Frontal cortex (tissue), 4 donors: Measurements from ENCODE around the gene YIPF5. TPM values are rescaled to one million over a fixed set of nuclear protein-coding genes. Genes with fewer than 3 reads are reported as not detected.

Experiments used
- DNase-seq, 2 donors: peaks; one replicate each; pipeline ENCODE4 v3.0.0; 2012; ENCODE audit warnings: low spot score in 2 of 2
- FAIRE-seq: peaks from 2 replicates; lab custom pipeline; 2012; peaks lifted over from hg19 to GRCh38; lab: Jason Lieb, UNC
- total RNA-seq: library from RNA; depleted of rRNA; stranded (reverse); fragments of >200 nt; gene quantifications from one replicate; pipeline ENCODE4 v1.2.3, GENCODE V29; 2014
- donor health status: control.
- donor health status: control.
- donor health status: control.

Gene YIPF5
- total RNA-seq, 1 donor from 2014 or later = 78.3 TPM

DNA sequence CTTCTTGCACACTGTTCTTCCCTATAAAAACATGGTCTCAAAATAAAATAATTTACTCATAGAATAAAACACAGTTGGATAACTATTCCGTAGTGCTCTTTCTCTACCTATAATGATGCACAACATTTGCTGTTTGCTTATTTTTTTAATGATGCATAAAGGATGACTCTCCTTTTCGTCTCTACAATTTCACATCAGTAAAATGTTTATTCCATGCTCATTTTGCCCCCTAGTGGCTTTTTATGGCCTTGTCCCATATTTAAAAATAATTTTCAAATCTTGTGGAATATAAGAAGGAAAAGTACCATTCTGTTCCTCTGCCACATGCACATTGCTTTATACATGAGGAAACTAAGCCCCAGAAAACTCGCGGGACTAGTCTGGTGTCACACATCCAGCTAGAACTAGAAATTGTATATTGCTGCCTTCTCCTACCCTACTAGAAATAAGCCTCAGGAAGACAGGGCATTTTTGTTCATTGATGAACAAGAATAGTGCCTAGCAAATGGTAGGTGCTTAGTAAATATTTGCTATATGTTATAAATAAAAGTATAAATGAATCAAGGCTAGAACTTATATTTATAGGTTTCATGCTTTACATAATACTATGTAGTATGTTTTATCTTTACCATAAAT, 12.9 kb upstream of the YIPF5 start:
- DNase-seq (peak in 1 of 2 donors; percentile 26), FAIRE-seq (peak; percentile 55)

DNA sequence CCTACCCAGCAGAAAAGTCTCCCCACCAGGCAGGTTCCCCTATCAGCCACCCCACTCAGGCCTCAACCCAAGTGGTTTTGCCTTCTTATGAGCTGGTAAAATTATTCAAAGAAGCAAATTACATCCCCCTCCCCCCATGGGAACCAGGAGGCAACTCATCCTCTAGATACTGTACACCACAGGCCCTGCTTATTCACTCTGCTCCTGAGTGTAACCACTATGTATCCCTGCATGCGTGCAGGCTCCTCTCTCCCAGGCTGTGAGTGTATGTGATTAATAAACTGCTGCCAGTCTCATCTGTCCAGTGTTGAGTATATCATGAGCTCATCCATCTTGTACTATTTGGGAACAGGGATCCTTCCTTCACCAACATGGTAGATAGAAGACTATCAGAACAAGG, 8.8 kb upstream of the YIPF5 start:
- no peak for FAIRE-seq

GRCh38 chr5:144177548-144177947, 7.1 kb upstream of the YIPF5 start:
- DNase-seq = no peak
- FAIRE-seq = no peak

More for the DNA sequence above, 8.8 kb upstream of the YIPF5 start:
- no peak for DNase-seq

GRCh38 chr5:144173766-144174165, 3.3 kb upstream of the YIPF5 start:
- FAIRE-seq (no peak), DNase-seq (no peak)

GRCh38 chr5:144169904-144170275, 569 bp downstream of the YIPF5 start:
- FAIRE-seq (no peak), DNase-seq (no peak)

GRCh38 chr5:144167998-144168397, 2.5 kb downstream of the YIPF5 start:
- DNase-seq = no peak
- FAIRE-seq = no peak

DNA sequence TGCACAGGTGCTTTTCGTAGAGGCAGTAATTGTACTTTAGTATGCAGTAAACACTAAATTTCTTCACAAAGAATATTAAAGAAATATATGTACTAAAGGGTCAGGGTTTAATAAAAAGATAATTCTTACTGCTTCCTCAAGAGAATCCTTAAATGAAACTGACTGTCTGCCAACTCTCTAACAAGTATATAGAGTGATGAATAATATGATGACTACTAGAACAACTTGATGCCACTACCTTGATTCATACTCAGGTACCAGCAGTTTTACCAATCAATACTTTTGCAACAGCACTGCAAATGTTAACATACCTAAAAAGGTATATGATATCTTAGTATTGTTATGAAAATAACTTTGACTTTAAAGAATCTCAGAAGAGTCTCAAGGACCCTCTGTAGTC, 3.8 kb downstream of the YIPF5 start:
- DNase-seq (no peak), FAIRE-seq (no peak)

- FAIRE-seq = no peak
Measured at GRCh38 chr5:144162686-144163085, 7.8 kb downstream of the YIPF5 start.

DNA sequence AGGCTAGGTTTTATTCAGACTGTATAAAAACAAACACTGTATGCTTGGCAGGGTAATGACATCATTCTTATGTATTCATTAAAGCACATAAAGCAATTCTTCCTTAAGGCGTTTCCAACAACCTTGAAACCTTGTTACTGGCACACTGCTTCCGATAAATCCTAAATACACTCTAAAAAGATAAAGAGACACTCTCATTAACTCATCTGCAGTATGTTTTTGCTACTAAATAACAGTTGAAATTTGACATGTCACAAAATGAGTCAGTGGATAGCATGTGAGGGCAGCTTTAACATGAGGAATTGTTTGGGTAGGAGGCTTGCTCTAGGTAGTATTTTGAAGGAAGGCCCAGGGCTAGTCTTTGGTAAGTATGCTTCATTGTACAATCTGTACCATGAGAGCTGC, 13.7 kb downstream of the YIPF5 start:
- no peak for FAIRE-seq
- DNase-seq = no peak

More at GRCh38 chr5:144162686-144163085, 7.8 kb downstream of the YIPF5 start:
- no peak for DNase-seq

DNA sequence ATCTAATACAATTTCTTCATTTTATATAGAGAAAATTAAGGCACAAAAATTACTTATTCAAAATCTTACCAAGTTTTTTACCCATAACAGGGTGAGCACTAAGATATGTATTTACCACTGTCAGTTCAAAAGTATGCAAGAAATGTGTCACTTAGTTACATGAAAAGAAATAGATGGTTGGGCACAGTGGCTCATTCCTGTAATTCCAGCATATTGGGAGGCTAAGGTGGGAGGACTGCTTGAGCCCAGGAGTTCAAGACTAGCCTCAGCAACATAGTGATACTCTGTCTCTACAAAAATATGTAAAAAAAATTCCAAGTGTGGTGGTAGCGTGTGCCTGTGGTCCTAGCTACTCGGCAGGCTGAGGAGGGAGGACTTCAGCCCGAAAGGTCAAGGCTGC, 19.4 kb downstream of the YIPF5 start:
- no peak for DNase-seq
- FAIRE-seq = no peak

GRCh38 chr5:144144956-144145751, 25.3 kb downstream of the YIPF5 start:
- no peak for FAIRE-seq
- no peak for DNase-seq

- no peak for FAIRE-seq
- DNase-seq = no peak
Measured at GRCh38 chr5:144143625-144144024, 26.8 kb downstream of the YIPF5 start.

DNA sequence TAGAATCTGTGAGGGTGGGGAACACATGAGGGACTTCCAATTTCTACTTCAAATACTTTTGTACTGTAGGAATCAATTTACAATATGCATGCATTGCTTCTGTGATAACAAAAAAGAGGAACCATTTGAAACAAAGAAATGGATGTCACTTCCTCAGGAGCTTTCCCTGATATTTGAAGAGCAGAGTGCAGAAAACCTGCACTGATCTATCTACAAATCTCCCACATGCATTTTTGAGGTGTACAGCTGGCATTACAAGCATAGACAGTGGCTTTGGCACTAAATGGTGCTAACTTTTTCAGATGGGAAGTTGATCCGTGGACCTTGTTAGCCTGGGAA, 27.7 kb downstream of the YIPF5 start:
- DNase-seq (no peak), FAIRE-seq (no peak)

GRCh38 chr5:144142139-144142823, 28.2 kb downstream of the YIPF5 start:
- no peak for FAIRE-seq

GRCh38 chr5:144141585-144141984, 28.9 kb downstream of the YIPF5 start:
- no peak for FAIRE-seq
- DNase-seq = no peak

More at GRCh38 chr5:144142139-144142823, 28.2 kb downstream of the YIPF5 start:
- peak in 1 of 2 donors; percentile 13 for DNase-seq

- DNase-seq (no peak), FAIRE-seq (no peak)
Measured at GRCh38 chr5:144139586-144139985, 30.9 kb downstream of the YIPF5 start.

DNA sequence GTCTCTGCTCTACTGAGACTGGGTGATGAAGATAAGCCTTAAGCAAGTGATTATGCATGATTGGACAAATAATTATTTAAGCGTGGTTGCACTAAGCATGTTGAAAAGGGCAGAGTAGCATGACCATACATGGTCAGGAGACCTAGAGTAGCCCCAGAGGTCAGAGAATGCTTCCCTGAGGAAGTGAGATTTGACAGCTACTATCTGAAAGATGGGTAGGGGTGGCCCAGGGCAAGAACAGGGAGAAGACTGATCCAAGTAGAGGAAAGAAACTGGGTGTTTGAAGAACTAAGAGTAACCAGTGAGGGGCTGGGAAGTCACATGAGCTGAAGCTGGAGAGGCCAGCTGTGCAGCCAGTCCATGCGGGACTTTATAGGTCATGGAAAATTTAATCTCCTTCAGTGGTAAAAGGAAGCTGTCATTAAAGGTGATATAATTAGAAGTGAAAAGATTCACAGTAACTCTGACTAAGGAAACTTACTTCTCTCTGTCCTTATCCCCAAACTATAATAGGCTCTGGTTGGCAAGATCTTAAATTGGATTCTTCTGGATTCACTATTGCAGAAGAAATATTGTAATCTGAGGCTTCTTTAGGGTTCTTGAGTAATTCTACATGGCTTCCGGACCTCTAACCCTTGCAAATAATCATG, 35.2 kb downstream of the YIPF5 start:
- DNase-seq = no peak
- no peak for FAIRE-seq

- FAIRE-seq (no peak), DNase-seq (no peak)
Measured at GRCh38 chr5:144134194-144134826, 36.1 kb downstream of the YIPF5 start.

DNA sequence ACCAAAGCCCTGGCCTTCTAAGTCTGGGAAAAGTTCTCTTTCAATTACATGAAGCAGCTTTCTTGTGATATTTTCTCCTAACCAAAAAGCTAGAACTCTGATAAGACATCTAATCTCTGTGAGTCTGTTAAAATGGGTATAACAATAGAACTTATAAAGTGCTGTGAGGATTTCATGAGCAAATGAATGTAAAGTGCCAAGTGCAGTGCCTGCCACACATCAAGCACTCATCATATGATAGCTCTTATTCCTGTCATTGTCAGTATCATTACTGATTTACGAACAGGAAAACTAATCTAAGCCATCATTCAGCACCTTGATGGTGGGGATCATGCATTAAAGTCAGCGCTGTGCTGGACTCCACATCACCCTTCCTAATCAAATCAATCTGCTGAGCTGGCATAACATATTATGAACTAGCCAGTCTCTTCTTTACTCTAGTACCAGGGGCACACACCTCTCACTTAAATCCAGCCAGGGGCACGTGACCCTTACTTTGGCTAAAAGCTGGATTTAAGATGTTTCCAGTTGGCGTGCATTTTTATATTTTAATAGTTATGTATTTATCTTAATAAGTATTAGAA, 37.3 kb downstream of the YIPF5 start:
- FAIRE-seq (no peak), DNase-seq (no peak)

- DNase-seq = no peak
- no peak for FAIRE-seq
Measured at GRCh38 chr5:144131261-144131660, 39.2 kb downstream of the YIPF5 start.
